ENCODE results near the gene PRAF2.

DNA sequence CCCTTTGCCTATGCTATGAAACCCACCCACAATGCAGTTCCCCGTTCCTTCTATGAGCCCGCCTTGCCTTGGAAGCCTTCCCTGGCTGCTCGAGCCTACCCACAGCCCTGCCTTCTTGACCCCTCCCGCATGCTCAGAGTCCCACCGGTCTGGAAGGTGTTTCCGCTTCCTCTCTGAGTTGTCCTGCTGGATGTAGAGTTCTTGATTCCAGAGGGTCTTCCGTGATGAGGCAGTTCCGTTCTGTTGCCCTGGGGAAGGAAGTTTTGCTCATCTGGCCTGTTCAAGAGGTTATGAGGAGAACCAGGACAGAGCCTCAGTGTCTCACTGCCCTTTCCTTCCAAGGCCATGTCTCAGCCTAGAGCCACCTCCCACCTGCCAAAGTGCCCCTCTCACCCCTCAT is 42.3 kb upstream of the PRAF2 start:
- TF ChIP-seq, protein P1, sequence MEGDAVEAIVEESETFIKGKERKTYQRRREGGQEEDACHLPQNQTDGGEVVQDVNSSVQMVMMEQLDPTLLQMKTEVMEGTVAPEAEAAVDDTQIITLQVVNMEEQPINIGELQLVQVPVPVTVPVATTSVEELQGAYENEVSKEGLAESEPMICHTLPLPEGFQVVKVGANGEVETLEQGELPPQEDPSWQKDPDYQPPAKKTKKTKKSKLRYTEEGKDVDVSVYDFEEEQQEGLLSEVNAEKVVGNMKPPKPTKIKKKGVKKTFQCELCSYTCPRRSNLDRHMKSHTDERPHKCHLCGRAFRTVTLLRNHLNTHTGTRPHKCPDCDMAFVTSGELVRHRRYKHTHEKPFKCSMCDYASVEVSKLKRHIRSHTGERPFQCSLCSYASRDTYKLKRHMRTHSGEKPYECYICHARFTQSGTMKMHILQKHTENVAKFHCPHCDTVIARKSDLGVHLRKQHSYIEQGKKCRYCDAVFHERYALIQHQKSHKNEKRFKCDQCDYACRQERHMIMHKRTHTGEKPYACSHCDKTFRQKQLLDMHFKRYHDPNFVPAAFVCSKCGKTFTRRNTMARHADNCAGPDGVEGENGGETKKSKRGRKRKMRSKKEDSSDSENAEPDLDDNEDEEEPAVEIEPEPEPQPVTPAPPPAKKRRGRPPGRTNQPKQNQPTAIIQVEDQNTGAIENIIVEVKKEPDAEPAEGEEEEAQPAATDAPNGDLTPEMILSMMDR (IDR thresholded peaks at IDR 0.05): no peak
- no peak for TF ChIP-seq POLR2A (IDR thresholded peaks at IDR 0.05)
